HG02588 (cell line): ENCODE results near the gene BRIP1.
"Not testable (repeated sequence)": the region's sequence is repeated elsewhere in the genome, so short reads cannot be mapped to it uniquely, and the experiment has no call there.

Experiments used
- ATAC-seq: cut with Tn5 transposase; IDR thresholded peaks from one replicate; pipeline ENCODE4 v1.9.1; 2021; ENCODE audit warnings: mild to moderate bottlenecking, moderate library complexity; ENCODE audit not compliant: unreplicated experiment

BRIP1 gene

DNA sequence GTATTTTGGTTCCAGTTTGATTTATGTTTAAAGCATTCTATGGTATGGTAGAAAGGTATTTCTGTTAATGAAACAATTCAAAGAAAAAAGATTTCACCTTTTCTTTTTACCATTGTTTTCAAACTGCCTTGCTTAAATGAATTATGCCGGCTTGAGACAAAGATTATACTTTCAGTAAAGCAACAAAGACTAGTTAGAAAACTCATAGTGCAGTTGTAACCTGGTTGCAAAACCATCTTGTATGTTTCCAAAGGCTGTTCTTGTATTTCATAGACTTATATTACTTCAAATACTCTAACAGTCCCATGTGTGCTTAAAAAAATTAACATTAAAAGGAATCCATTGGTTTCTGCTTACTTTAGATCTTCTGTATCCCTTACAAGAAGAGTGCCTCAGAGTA lies 153.8 kb downstream of the BRIP1 start:
- ATAC-seq, result no peak

DNA sequence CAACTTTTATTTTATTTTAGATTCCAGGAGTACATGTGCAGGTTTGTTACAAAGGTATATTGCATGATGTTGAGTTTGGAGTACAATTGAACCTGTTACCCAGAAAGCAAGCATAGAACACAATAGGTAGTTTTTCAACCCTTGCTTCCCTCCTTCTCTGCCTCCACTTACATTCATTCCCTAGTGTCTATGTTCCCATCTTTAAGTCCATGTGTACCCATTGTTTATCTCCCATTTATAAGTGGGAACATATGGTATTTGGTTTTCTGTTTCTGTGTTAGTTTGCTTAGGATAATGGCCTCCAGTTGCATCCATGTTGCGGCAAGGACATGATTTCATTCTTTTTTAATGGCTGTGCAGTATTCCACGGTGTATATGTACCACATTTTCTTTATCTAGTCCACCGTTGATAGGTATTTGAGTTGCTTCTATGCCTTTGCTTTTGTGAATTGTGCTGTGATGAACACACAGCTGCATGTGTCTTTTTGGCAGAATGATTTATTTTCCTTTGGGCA lies 158.3 kb downstream of the BRIP1 start:
- no peak for ATAC-seq

DNA sequence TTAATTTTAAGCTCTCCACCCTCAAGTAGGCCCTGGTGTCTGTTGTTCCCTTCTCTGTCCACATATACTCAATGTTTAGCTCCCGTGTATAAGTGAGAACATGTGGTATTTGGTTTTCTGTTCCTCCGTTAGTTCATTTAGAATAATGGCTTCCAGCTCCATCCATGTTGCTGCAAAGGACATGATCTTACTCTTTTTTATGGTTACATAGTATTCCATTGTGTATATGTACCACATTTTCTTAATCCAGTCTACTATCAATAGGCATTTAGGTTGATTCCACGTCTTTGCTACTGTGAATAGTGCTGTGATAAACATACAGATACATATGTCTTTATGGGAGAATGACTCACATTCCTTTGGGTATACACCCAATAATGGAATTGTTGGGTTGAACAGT lies 160.9 kb downstream of the BRIP1 start:
- no peak for ATAC-seq

DNA sequence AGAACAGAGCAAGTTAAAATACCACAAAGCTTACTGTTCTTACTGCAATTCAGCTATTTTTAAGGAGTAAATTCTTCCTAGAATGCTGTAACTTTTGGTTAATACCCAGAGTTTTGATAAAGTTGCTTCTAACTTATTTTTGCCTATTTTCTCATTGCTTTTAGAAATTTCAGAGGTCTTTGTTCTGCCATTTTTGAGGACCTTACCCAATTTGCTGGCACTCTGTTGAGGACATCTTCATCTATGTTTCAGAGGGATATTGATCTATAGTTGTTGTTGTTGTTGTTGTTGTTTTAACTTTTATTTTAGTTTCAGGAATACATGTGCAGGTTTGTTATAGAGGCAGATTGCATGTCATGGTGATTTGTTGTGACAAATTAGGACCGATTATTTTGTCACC lies 161.3 kb downstream of the BRIP1 start:
- no peak for ATAC-seq

DNA sequence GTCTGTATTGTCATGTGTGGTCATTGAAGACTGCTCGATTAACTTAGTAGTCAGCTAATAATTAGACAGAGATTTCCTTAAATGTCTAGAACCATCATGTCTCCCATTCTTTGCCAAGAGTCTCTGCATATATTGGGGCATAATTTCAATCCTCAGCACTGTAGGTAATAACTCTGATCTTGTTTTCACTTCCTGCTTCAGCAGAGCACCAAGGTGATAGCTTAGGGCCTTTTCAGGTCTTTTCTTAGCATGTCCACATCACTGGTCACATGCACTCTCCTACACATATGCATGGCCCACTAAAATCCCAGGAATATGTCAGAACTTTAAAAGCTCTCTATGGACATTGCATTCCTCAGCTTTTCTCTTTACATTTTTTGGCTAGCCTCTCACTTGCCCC lies 162.0 kb downstream of the BRIP1 start:
- no peak for ATAC-seq

DNA sequence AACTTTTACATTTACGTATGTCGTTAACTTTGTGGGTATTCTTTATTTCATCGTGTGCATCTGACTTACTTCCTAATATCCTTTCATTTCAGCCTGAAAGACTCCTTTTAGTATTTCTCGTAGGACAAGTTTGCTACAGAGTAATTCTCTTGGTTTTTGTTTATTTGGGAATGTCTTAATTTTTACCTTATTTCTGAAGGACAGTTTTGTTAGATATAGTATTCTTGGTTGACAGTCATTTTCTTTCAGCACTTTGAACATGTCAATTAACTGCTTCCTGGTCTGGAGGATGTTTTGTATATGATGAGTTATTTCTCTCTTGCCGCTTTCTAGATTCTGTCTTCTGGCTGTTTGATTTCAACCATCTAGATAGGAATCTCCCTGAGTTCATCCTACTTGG lies 163.1 kb downstream of the BRIP1 start:
- ATAC-seq, result no peak

DNA sequence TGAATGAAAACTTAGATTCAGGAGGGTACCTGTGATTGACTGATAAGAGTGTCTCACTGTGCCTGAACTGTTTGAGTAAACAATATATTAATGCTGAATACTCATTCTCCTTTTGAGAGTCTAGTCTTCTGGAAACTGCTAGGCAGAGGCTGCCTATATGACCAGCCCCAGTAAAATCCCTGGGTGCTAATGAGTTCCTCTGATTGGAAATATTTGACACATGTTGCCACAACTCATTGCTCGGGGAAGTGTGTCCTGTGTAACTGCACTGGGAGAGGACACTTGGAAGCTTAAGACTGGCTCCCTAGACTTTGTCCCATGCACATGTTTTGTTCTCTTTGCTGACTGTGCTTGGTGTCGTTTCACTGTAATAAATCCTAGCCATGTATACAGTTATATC lies 163.6 kb downstream of the BRIP1 start:
- no peak for ATAC-seq

DNA sequence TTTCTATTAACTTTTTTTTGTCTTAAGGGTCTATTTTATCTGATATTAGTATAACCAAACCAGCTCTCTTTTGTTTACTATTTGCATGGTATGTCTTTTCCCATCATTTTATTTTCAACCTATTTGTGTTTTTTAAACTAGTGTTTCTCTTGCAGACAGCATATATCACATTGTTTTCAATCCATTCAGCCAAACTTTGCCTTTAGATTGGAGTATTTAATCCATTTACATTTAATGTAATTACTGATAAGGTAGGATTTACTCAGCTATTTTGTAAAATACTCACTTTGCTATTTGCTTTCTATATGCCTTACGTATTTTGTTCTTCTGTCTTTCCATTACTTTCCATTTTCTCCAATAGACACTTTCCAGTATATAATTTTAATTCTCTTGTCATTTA lies 164.3 kb downstream of the BRIP1 start:
- no peak for ATAC-seq

DNA sequence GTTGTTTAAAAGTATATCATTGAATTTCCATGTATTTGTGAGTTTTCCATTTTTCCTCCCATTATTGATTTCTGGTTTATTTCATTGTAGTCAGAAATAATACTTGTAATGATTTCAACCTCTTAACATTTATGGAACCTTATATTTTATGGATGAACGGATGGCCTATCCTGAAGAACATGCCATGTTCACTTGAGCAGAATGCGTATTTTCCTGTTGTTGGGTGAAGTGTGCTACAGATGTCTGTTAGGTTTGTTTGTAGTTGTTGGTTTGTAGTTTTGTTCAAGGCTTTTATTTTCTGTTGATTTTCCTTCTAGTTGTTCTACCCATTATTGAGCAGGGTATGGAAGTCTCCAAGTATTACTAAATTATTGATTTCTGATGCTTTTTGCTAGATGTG lies 165.1 kb downstream of the BRIP1 start:
- ATAC-seq, result no peak

DNA sequence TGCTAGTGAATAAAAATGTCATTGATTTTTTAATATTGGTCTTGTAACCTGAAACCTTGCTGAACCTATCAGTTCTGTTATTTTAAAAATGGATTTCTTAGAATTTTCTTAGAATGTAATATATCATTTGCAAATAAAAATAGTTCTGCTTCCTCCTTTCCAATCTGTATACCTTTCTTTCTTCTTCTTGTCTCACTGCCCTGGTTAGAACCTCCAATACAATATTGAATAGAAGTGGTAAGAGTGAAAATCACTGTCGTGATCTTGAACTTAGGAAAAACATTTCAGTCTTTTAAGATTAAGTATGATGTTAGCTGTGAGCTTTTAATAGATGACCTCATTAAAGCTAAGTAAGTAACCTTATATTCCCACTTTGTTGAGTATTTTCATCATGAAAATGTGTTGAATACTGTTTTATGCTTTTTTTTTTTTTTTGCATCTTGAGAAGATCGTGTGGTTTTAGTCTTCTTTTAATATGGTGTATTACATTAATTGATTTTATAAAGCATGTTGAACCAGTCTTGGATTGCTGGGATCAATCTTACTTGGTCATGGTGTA lies 167.5 kb downstream of the BRIP1 start:
- ATAC-seq, result no peak

DNA sequence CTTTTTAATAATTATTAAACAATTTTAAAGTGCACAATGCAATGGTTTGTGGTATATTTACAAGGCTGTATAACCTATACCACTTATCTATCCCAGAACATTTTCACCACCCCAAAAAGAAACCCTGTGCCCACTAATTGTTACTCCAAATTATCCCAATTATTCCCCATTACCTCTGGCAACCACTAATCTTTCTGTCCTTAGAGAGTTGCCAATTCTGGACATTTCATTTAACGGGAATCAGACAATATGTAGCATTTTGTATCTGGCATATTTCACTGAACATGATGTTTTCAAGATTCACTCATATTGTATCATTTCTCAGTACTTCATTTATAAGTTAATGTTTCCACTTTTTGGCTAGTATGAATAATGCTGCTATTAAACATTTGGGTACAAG lies 169.2 kb downstream of the BRIP1 start:
- no peak for ATAC-seq

DNA sequence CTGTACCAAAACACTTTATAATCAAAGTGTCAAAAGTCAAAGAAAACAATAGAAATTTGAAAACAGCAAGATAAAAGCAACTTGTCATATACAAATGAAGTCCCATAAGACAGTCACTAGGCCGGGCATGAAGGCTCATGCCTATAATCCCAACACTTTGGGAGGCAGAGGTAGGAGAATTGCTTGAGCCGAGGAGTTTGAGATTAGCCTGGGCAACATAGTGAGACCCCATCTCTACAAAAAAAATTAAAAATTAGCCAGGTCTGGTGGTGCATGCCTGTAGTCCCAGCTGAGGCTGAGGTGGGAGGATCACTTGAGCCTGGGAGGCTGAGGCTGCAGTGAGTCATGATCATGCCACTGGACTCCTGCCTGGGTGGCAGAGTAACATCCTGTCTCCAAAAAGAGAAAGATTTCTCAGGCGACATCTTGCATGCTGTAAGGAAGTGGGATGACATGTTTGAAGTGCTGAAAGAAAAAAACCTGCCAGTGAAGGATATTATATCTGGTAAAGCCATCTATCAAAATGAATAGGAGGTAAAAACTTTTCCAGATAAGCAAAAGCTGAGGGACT lies 173.6 kb downstream of the BRIP1 start:
- ATAC-seq, result no peak

DNA sequence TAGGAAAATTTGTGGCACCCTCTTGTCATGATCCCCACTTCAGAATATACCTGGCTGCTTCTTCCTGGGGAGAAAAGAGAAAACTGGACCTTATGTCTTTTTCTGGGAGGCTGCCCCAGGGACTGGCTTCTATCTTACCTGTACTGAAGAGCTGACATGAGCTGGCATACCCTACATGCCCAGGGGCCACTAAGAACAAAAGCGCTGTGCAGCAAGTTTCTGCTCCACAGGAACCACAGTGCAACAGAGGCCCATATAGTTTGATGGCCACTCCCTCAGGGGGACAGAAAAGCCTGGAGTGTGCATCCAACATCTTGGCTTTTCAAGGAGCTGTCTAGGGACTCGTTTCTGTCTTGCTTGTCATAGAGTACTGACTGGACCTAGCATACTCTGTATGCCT lies 175.6 kb downstream of the BRIP1 start:
- ATAC-seq, result no peak

DNA sequence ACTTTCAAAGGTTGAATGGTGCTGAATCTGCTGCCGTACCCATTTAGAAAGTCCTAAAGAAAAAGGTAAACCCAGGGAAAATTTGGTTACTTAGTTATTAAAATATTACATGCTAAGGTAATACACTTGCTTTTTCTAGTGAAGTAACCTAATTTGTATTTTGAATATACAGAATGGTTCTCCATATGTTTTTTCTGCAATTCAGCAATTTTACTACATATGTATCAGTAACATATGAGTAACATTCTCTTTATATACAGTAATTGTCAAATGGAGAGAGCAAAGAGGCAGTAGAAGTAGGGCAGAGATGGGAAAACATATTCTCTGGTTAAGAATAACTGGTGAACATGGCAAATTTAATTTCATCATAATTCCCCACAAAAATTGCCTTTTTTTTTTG lies 177.2 kb downstream of the BRIP1 start:
- ATAC-seq, result no peak

DNA sequence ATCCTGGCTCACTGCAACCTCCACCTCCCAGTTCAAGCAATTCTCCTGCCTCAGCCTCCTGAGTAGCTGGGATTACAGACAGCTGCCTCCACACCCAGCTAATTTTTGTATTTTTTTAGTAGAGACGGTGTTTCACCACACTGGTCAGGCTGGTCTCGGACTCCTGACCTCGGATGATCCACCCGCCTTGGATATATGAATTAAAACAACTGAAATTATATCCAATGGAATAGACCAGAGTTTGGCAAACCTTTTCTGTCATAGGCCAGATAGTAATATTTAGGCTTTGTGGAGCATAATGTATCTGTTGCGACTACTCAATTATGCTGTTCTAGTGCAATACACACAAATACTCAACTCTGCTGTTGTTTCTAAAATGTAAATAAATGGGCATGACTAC lies 178.5 kb downstream of the BRIP1 start:
- ATAC-seq, result no peak

DNA sequence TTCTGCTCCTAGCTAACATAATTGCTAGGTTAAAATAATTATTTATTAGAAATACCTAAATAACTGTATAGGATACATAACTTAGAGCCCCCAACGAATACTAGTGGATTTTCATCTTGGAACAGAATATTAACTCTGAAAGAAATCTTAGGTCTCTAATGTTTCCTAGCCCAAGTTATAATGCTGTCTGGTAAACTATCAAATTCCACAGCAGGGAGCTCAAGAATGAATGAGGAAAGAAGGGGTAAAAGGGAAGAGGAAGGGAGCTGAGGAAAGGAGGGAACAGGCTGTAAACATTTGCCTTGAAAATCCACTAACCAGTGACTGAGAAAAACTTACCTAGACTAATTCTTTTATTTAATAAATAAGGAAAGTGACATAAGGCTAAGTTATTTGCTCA lies 179.2 kb downstream of the BRIP1 start:
- ATAC-seq, result no peak

DNA sequence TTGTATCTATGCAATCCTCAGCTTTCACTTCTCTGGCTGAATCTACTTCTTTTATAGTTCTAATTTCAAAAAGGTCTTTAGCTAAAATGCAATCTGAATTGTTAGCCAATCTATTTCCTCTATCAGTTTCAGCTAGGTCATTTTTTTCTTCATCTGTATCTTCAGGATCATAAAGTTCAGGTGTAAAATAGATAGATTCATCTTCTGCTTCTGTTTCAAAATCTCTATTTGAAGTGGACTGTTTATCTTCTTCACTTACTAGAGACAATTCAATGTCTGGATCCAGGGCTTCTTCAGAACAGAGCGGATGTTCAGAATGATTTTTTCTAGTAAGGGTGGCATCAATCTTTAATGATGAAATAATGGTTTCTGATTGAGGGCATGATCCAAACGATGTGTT lies 179.9 kb downstream of the BRIP1 start:
- no peak for ATAC-seq

DNA sequence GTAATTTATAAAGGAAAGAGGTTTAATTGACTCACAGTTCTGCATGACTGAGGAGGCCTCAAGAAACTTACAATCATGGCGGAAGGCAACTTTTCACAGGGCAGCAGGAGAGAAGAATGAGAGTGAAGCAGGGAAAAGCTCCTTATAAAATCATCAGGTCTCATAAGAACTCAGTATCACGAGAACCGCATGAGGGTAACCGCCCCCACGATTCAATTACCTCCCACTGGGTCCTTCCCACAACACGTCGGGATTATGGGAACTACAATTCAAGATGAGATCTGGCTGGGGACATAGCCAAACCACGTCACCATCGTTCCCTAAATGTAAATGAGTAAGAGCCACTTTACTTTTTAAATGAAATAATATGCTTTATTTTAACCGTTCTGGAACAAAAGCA lies 182.4 kb downstream of the BRIP1 start:
- ATAC-seq, result no peak

DNA sequence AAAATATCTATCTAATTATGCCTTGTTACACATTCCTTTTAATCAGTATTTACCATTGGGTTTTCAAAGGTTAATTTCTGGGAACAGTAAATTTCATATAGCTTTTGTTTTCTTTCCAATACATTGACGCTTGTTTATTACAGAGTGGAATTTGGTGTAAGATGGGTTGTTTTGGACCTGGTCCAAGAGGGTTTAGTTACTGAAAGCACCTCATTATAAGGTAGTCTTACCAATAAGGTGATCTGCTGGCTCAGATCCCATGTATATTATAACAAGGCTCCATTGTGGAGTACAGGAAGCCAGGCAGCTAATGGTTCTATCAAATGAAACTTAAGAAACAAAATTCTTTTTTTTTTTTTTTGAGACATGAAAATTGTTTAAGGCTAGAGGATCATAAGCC lies 185.0 kb downstream of the BRIP1 start:
- no peak for ATAC-seq

DNA sequence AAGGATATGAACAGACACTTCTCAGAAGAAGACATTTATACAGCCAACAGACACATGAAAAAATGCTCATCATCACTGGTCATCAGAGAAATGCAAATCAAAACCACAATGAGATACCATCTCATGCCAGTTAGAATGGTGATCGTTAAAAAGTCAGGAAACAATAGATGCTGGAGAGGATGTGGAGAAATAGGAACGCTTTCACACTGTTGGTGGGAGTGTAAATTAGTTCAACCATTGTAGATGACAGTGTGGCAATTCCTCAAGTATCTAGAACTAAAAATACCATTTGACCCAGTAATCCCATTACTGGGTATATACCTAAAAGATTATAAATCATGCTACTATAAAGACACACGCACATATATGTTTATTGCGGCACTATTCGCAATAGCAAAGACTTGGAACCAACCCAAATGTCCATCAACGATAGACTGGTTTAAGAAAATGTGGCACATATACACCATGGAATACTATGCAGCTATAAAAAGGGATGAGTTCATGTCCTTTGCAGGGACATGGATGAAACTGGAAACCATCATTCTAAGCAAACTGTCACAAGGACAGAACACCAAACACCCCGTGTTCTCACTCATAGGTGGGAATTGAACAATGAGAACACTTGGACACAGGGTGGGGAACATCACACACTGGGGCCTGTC lies 186.0 kb downstream of the BRIP1 start:
- ATAC-seq, result not testable (repeated sequence)

DNA sequence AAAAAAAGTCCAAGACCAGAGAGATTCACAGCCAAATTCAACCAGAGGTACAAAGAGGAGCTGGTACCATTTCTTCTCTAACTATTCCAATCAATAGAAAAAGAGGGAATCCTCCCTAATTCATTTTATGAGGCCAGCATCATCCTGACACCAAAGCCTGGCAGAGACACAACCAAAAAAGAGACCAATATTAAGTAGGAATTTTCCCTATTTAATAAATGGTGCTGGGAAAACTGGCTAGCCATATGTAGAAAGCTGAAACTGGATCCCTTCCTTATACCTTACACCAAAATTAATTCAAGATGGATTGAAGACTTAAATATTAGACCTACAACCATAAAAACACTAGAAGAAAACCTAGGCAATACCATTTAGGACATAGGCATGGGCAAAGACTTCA lies 186.8 kb downstream of the BRIP1 start:
- not testable (repeated sequence) for ATAC-seq

DNA sequence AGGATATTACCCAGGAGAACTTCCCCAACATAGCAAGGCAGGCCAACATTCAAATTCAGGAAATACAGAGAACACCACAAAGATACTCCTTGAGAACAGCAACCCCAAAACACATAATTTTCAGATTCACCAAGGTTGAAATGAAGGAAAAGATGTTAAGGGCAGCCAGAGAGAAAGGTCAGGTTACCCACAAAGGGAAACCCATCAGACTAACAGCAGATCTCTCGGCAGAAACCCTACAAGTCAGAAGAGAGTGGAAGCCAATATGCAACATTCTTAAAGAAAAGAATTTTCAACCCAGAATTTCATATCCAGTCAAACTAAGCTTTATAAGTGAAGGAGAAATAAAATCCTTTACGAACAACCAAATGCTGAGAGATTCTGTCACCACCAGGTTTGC lies 188.7 kb downstream of the BRIP1 start:
- ATAC-seq, result not testable (repeated sequence)
